Measurements from ENCODE around the gene CHST13.

CHST13 gene

DNA sequence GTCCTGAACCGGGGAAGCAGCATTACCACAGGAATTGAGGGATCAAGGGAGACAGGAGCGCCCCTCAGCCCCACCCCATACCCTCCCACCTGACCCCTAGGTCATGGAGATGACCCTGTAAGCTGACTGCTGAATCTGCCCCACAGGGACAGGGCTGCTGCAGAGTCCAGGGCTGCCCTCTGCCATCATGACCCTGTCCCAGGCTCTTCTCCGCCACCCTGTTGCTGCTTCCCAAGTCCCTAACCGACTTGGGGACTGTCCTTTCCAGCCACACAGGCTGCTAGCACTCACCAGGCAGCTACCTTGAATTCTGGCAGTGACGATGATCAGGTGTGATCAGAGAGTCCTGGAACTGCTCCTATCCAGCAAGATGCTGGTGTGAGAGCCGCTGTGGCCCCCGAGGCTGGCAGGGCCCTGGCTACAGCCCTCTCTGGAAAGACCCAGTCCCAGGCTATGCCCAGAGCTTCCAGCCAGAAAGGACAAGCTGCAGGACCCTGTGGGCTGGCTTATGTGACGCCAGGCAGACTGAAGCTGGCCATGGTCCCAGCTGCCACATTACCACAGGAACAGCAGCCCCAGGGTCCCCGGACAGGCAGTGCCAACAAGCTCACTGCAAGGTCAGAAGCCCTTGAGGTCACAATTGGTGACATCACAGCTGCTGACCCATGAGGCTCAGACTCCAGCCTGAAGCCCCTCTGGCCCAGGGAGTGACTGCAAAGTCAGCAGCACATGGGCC, 34.5 kb downstream of the CHST13 start, which contains the start of gene C3orf22:
C3orf22 (minus strand) TSS at position 597 of the 736 bp plus-strand sequence. CDS start 5,542 bp downstream, outside the sequence.
- Mint-ChIP-seq H3K4me3 (no peak within 1 kb of the TSS), H3K27me3 (peaks cover 2% of the 10 kb centered on the region), H3K36me3 (ENCODE audit: low read depth) (no peaks in the 10 kb centered on the region), H3K9me3 (no peaks in the 10 kb centered on the region), H3K4me1 (ENCODE audit: low read depth) (no peaks in the 10 kb centered on the region), H3K27ac (no peak within 1 kb of the TSS)
- intact Hi-C loops (cut with micrococcal nuclease): no loop called here

DNA sequence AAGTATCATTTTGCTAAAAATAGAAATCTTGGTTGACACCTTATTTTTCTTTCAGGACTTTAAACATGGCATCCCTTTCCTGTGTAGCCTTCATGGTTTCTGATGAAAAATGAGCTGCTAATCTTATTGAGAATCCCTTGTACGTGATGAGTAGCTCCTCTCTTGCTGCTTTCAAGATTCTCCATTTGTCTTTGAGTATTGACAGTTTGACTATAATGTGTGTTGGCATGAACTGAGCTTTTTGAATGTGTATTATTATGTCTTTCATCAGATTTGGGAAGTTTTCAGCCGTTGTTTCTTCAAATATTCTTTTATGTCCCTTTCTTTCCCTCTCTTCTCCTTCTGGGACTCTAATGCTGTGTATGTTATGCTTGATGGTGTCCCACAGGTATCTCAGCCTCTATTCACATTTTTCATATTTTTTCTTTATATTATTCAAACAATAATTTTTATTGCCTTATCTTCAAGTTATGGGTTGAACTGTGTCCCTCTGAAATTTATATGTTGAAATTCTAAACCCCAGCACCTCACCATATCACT, 38.9 kb downstream of the CHST13 start:
- Mint-ChIP-seq H3K27me3 (peaks cover 2% of the 10 kb centered on the region), H3K4me1 (ENCODE audit: low read depth) (peaks cover 3% of the 10 kb centered on the region)

GRCh38 chr3:126567696-126568438, 43.9 kb downstream of the CHST13 start:
- intact Hi-C loops (cut with micrococcal nuclease): no loop called here
- H3K4me3 Mint-ChIP-seq: no peak overlapping the region
- peaks cover 7% of the 10 kb centered on the region for H3K4me1 Mint-ChIP-seq (ENCODE audit: low read depth)
- H3K27ac Mint-ChIP-seq: no peak overlapping the region
- H3K36me3 Mint-ChIP-seq (ENCODE audit: low read depth): no peaks in the 10 kb centered on the region
- no peaks in the 10 kb centered on the region for H3K9me3 Mint-ChIP-seq
- H3K27me3 Mint-ChIP-seq: no peaks in the 10 kb centered on the region

More for the DNA sequence above, 38.9 kb downstream of the CHST13 start:
- Mint-ChIP-seq H3K36me3 (ENCODE audit: low read depth) (no peaks in the 10 kb centered on the region), H3K4me3 (no peak overlapping the region), H3K9me3 (no peaks in the 10 kb centered on the region), H3K27ac (no peak overlapping the region)
- intact Hi-C loops (cut with micrococcal nuclease): no loop called here

DNA sequence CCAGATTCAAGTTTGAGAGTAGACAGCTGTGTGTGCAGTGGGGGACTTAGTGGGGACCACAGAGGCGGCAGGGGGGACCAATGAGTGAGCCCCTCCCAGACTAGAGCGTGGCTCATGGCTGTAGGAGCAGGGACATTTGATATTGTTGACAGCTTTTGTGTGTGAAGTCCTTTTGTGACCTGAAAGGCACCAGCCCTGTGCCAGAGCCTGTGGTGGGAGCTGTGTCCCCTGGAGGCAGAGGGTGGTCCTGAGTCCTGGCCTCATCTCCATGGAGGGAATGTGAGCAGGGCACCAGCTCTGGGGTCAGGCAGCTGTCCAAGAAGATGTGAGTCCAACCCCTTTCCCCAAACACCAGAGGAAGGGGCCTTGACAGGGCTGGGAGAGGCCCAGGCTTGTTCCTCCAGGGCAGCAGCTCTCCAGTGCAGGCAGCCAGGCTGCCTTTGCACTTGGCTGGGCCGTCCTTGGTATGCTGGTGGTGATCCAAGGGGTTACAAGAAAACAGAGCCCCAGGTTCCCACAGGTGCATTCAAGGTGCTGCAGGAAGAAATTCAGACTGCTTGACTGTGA, 44.9 kb downstream of the CHST13 start:
- H3K4me1 Mint-ChIP-seq (ENCODE audit: low read depth): peaks cover 7% of the 10 kb centered on the region

DNA sequence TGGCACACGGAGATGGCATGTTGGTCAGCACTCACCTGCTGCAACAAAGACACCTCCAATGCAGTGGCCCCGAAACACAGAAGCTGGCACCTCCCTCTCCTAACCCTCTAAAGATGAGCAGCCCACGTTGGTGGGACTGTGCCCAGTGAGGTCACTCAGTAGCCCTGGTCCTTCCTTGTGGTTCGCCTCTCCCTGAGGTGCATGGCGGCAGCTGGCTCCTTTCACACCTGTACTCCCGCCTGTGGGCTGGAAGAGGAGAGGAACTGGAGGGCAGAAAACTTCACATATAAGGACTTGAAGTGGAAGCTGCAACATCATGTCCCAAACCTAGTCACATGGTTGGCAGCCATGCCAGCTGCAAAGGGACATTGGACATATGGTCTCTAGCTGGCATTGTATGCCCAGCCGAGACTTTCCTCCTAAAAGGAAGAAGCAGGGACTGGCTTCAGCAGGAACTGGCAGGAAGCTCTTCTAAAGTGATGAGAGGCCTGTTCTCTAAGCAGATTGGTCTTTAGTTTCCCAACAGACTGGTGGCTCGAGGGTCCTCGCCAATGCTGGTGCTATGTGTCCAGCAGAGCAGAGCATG, 45.5 kb downstream of the CHST13 start:
- intact Hi-C loops (cut with micrococcal nuclease): no loop called here
- peaks cover 7% of the 10 kb centered on the region for H3K4me1 Mint-ChIP-seq (ENCODE audit: low read depth)
- H3K36me3 Mint-ChIP-seq (ENCODE audit: low read depth): no peaks in the 10 kb centered on the region
- no peaks in the 10 kb centered on the region for H3K27me3 Mint-ChIP-seq
- H3K4me3 Mint-ChIP-seq: no peak overlapping the region
- H3K27ac Mint-ChIP-seq: no peak overlapping the region
- no peaks in the 10 kb centered on the region for H3K9me3 Mint-ChIP-seq

More for the DNA sequence above, 44.9 kb downstream of the CHST13 start:
- H3K36me3 Mint-ChIP-seq (ENCODE audit: low read depth): no peaks in the 10 kb centered on the region
- no peaks in the 10 kb centered on the region for H3K9me3 Mint-ChIP-seq
- H3K4me3 Mint-ChIP-seq: no peak overlapping the region
- H3K27me3 Mint-ChIP-seq: no peaks in the 10 kb centered on the region
- no peak overlapping the region for H3K27ac Mint-ChIP-seq
- intact Hi-C loops (cut with micrococcal nuclease): no loop called here

GRCh38 chr3:126570103-126570541, 46.2 kb downstream of the CHST13 start:
- H3K4me3 Mint-ChIP-seq: no peak overlapping the region
- H3K36me3 Mint-ChIP-seq (ENCODE audit: low read depth): no peaks in the 10 kb centered on the region
- intact Hi-C loops (cut with micrococcal nuclease): no loop called here
- H3K27ac Mint-ChIP-seq: no peak overlapping the region
- H3K27me3 Mint-ChIP-seq: no peaks in the 10 kb centered on the region
- no peaks in the 10 kb centered on the region for H3K9me3 Mint-ChIP-seq
- H3K4me1 Mint-ChIP-seq (ENCODE audit: low read depth): peaks cover 7% of the 10 kb centered on the region

DNA sequence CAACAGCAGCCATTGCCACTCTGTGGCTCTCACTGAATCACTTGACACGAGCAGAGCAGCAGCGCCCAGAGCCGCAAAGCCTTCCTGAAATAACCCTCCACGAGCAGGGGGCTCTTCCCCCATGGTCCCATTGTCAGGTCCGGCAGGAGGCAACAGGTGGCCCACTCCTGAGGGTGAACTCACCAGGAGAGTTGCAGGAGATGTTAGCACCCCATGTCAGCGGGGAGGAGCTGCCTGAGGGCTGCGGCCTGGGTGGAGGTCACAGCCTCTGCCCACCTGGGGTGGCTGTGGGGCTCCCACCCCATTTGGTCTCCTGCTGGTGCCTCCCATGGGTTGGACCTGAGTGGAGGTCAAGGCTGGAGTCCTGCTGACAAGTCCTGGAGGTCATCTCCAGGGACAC, 47.1 kb downstream of the CHST13 start:
- no peaks in the 10 kb centered on the region for H3K9me3 Mint-ChIP-seq
- H3K4me1 Mint-ChIP-seq (ENCODE audit: low read depth): peaks cover 7% of the 10 kb centered on the region
- intact Hi-C loops (cut with micrococcal nuclease): no loop called here
- H3K27me3 Mint-ChIP-seq: no peaks in the 10 kb centered on the region
- H3K4me3 Mint-ChIP-seq: no peak overlapping the region
- H3K36me3 Mint-ChIP-seq (ENCODE audit: low read depth): no peaks in the 10 kb centered on the region
- no peak overlapping the region for H3K27ac Mint-ChIP-seq

- Mint-ChIP-seq H3K9me3 (no peaks in the 10 kb centered on the region), H3K4me3 (no peak overlapping the region), H3K36me3 (ENCODE audit: low read depth) (no peaks in the 10 kb centered on the region), H3K4me1 (ENCODE audit: low read depth) (peaks cover 6% of the 10 kb centered on the region), H3K27me3 (peaks cover 1% of the 10 kb centered on the region), H3K27ac (no peak overlapping the region)
- intact Hi-C loops (cut with micrococcal nuclease): no loop called here
Measured at GRCh38 chr3:126573492-126574117, 49.6 kb downstream of the CHST13 start.

GRCh38 chr3:126577261-126577660, 53.3 kb downstream of the CHST13 start:
- Mint-ChIP-seq H3K4me3 (no peak overlapping the region), H3K36me3 (ENCODE audit: low read depth) (no peaks in the 10 kb centered on the region), H3K9me3 (no peaks in the 10 kb centered on the region), H3K27ac (no peak overlapping the region), H3K27me3 (peaks cover 4% of the 10 kb centered on the region), H3K4me1 (ENCODE audit: low read depth) (peaks cover 10% of the 10 kb centered on the region)
- intact Hi-C loops (cut with micrococcal nuclease): no loop called here

GRCh38 chr3:126578702-126579101, 54.7 kb downstream of the CHST13 start:
- Mint-ChIP-seq H3K27ac (no peak overlapping the region), H3K27me3 (peaks cover 7% of the 10 kb centered on the region)

DNA sequence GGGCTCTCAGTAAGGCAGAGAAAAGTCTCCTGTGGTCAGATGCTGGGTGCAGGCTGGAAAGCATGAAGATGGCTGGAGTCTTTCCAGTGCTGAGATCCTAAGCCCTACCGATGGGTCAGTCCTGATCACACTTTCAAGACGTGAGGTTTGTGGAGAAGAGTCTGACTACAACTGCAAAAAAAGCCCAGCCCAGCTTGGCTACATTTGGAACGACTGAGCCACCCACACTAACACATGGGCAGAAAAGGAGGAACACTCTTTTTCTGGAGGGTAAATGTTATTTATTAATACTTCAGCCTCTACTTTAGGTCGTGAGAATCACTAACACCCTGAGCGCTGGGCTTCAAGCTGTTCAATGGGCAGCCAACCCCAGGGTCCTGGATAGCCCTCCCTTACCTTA, 56.8 kb downstream of the CHST13 start:
- Mint-ChIP-seq H3K4me1 (ENCODE audit: low read depth) (peaks cover 10% of the 10 kb centered on the region), H3K36me3 (ENCODE audit: low read depth) (no peaks in the 10 kb centered on the region), H3K4me3 (no peak overlapping the region), H3K27me3 (peaks cover 7% of the 10 kb centered on the region), H3K9me3 (no peaks in the 10 kb centered on the region), H3K27ac (no peak overlapping the region)
- intact Hi-C loops (cut with micrococcal nuclease): no loop called here

More at GRCh38 chr3:126578702-126579101, 54.7 kb downstream of the CHST13 start:
- Mint-ChIP-seq H3K9me3 (no peaks in the 10 kb centered on the region), H3K36me3 (ENCODE audit: low read depth) (no peaks in the 10 kb centered on the region), H3K4me1 (ENCODE audit: low read depth) (peaks cover 10% of the 10 kb centered on the region), H3K4me3 (no peak overlapping the region)
- intact Hi-C loops (cut with micrococcal nuclease): no loop called here

- H3K36me3 Mint-ChIP-seq (ENCODE audit: low read depth): no peaks in the 10 kb centered on the region
- no peaks in the 10 kb centered on the region for H3K9me3 Mint-ChIP-seq
- intact Hi-C loops (cut with micrococcal nuclease): no loop called here
- peaks cover 7% of the 10 kb centered on the region for H3K27me3 Mint-ChIP-seq
- no peak overlapping the region for H3K4me3 Mint-ChIP-seq
- H3K27ac Mint-ChIP-seq: no peak overlapping the region
- peaks cover 10% of the 10 kb centered on the region for H3K4me1 Mint-ChIP-seq (ENCODE audit: low read depth)
Measured at GRCh38 chr3:126581569-126581968, 57.6 kb downstream of the CHST13 start.

DNA sequence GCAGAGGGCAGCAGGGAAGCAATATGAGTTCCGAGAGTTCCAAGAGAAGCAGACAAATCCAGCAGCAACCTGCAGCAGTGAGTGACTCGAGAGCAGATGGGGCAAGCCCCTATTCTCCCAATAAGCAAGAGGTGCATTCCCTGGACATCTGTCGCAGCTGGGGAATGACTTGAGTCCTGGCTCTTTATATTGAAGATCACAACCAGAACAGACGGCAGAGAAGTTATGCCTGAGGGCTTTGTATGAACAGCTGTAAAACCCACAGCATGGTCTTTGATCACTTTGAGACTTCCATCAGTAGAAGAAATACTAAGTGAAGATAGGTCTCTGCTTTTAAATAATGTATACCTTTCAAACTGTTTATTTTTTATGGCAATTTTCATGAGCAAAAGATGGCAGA, 58.4 kb downstream of the CHST13 start:
- no peaks in the 10 kb centered on the region for H3K36me3 Mint-ChIP-seq (ENCODE audit: low read depth)
- H3K4me1 Mint-ChIP-seq (ENCODE audit: low read depth): peaks cover 7% of the 10 kb centered on the region
- no peaks in the 10 kb centered on the region for H3K9me3 Mint-ChIP-seq
- H3K27ac Mint-ChIP-seq: no peak overlapping the region
- peaks cover 7% of the 10 kb centered on the region for H3K27me3 Mint-ChIP-seq
- intact Hi-C loops (cut with micrococcal nuclease): no loop called here
- no peak overlapping the region for H3K4me3 Mint-ChIP-seq
